NCI-H1417 treated with DMSO at 0.1 percent for 48 hours (cell line): Measurements from ENCODE around the gene NOX3.

Experiments used
- DNase-seq: peaks from one replicate; lab custom pipeline; 2025; lab: John Stamatoyannopoulos, UW

The NOX3 gene

DNA sequence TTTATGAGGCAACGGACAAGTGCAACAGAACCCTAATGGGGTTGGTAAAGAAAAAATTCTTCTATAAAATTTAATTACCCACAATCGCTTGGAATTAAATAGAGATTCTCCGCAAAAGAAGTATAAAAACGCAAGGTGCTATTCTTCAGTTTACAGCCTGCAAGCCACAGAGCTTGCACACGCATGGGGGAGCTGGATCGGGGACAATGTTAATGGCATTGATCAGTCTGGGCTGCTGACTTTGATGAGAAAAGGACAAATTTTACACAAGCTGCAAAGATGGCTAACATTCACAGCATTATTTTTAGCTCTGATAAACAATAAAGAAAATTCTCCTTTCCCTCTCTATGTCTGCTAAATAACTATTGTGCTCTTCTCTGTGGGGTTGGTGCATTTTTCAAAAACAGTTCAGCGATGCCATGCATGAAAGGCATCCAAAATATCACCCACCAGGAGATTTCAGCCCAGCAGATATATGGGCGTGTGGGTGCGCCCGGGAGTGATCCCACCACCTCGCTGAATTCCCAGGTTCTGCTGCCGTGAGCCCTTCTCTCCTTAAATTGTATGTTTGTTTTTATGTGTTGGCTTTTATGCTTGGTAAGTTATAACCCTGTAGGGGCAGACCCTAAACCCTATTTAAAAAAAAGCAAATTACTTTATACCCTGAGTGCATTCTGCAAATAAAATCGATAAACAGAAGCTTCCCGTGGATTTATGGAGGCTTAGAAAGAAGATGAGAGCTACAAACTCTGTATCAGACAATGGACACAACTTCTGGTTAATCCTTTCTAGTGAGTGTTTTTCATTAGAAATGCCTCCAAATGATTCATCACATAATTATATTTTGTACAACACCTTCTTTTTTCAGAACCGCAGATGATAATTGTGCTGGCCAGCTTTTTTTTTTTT is 55.6 kb downstream of the NOX3 start:
- no peak for DNase-seq

DNA sequence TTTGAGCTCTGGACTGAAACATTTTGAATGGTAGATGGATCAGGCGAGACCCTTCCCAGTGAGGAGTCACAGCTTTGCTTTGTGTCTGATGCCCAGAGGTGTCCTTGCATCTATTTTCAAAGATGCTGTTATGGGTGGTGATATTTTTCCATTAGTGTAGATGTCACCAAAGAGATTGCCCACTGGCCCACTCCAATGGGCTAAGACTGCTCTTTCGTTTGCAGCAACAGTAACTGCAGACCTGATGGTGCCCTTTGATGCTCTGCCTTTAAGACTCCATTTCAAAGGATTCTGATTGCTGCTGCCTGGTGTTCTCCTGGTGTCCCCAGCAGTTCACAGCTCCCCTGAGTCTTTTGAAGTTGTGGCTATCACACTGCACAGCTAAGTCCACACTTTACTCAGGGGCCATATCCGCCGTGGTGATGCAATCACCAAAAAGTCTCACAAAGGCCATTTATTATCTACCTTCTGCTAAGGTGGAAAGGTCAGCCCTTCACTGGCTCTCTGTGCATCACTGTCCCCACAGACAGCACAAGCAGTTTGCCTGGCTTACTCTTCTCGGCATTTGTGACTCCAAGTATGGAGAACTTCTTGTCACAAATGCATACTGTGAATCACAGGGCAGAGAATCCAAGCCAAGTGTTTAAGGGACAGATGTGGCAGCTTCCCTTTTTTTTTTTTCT is 56.4 kb downstream of the NOX3 start:
- DNase-seq = no peak

DNA sequence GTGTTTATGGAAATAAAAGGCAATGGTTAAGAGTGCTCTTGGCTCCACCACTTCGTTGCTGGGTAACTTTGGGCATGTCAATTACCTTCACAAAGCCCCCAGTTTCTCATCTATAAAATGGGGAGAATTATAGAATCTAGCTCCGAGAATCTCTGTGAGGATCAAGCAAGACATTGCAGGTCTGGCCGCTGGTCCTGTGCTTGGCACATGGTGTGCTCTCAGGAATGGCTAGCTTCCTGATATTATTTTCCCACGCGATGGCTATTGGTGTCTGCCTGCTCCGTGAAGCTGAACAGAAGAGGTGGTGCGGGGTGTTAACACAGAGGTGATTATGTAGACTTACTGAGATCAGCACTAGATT is 57.0 kb downstream of the NOX3 start:
- DNase-seq = no peak

DNA sequence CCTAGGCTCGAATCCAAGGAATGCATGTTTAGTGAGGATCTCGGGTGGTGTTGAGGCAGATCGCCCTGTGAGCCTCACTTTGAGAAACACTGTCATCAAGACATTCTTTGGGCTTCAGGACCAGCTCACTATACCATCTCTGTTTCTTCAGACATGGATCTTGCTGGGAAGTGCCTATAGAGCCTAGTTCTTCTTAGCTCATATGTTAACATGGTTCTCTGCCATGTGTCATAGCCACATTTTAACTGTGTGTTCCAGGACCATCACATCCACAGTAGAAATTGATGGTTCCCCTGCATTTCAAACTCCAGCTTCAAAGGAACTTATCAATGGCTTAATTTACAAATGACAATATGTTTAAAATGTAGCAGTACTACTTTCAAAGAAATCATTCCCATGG is 57.4 kb downstream of the NOX3 start:
- no peak for DNase-seq

DNA sequence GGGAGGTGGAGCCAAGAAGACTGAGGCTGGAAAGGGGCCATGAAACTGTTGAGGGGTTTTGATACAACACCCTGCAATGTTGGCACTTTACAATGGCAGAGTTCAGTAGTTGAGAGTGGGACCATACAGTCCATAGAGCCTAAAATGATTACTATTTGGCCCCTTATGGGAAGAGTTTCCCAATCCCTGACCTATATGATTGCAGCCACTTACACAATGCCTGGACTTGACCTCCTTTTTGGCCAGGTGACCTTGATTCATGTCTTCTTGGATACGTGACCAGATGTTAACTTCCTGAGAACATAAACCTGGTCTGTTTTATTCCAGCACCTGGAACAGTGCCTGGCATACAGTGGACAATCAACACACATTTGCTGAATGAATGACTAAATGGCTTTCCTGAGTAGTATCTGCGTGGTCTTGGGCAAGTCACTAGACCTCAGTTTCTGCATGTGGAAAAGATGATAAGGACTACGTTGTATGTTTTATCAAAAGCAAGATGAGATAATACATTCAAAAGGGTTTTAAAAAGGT is 58.4 kb downstream of the NOX3 start:
- DNase-seq = no peak

DNA sequence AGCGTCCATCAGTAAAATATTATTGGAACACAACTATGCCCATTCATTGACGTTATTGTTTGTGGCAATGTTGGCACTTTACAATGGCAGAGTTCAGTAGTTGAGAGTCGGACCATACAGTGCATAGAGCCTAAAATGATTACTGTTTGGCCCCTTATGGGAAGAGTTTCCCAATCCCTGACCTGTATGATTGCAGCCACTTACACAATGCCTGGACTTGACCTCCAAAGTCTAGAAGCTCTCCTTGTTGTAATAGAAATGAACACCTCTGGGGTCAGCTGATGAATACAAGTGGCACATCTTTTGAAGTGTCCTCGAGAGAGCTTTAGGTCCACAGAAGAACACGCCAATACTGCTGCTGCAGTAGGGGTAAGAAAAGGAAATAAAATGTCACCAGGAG is 59.0 kb downstream of the NOX3 start:
- DNase-seq = no peak

DNA sequence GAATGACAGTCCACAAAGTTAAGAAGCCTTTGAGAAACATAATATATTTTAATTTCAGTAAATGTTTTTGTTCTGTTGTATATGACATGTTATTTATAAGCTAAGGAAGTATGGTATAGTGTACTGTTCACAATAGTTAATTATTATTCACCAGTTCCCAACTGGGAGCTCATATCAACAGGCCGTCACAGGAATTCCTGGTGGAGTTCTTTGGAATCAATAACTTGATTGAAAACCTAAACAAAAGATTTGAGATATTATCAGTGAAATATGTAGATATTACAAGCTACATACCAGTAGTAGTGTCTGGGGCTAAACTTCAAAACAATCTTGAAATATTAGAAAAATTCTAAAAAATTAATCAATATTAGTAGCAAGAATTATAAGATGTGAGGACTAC is 60.3 kb downstream of the NOX3 start:
- no peak for DNase-seq

DNA sequence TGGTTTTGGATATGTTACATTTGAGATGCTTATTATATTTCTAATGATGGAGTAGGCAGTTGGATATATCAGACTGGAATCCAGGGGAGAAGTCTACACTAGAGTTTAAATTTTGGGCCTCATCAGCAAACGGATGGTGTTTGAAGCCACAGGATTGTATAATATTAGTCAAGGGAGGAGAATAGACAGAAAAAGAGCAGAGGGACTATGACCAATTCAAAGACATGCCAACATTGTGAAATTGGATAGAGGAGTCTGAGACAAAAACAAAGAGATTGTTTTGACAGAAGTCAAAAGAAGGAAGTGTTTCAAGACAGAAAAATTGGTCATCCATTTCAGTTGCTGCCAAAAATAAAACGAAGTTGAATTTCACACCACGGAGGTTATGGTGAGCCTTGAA is 66.5 kb downstream of the NOX3 start:
- DNase-seq = no peak

DNA sequence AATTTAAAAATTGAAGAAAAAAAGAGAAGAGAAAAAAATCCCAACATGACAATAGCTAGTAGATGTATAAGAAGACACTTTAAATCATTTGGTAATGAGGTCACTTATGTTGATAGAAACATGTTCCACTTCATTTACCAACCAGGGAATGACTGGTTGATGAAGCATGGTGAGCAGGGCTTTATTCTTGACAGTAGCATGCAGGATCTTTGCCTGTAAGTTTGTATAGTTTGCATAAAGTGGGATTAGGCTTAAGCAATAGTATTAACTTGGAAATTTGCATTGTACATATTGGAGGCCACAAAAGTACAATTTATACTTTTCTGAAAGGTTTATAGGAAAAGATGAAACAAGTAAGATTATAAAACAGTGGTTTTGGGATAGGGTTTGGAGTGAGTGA is 67.0 kb downstream of the NOX3 start:
- DNase-seq = no peak

DNA sequence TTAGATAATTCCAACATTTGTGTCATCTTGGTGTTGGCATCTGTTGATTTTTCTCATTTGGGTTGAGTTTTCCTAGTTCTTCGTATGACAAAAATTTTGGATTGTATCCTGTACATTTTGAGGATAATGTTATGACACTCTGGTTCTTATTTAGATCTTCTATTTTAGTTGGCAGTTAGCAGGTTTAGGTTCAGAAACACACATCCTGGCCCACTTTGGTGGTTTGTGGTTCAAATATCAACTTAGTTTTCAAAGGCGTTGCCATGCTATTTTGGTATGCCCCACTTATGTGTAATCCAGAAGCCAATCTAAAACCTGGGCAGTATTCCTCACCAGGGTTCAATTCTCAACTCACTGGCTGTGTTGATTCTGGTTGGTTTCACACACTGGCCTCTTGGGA is 68.2 kb downstream of the NOX3 start:
- no peak for DNase-seq

DNA sequence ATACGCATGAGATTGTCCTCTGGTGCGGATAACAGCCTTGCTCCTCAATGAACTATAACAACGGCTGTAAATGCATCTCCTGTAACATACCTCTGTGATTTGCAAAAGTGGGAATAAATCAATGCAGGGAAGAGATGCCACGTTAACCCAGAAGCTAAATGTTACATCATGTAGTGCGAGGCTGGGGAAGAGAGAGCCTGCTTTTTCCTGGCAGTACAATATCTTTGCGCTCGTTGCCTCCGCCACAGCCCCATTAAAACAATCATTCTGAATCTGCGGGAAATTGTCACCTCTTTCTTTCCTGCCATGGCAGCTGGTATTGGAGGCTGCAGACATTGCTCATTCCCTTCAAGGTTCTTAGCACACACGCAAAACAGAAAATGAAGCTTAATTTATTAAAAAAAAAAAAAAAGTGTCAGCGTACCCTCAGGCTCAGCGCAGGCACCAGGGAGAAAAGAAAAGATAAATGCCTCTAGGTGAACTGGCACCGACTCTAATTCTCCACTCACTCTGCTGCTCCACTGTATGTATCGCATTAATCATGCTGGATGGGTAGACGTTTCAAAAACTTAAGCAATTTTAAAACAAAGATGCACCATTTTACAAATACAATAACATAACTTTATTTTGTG is 71.2 kb downstream of the NOX3 start:
- DNase-seq = no peak

DNA sequence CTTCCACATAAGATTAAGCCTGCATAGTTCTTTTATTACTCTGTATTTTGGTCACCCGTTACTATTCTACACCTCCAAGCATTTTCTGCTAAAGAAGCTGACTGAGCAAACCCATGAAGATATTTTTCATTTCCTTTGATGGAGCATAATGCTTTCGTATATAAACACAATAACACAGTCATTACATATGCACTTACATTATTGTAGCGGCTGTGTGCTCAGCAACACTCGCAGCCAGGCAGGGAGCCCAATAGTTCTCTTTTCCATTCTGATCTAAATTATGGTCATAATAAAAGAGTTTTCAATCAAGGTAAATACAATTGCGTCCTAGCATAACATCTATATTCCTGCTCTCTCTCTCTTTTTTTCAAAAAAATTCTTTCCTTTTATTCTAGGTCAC is 71.7 kb downstream of the NOX3 start:
- DNase-seq = no peak

DNA sequence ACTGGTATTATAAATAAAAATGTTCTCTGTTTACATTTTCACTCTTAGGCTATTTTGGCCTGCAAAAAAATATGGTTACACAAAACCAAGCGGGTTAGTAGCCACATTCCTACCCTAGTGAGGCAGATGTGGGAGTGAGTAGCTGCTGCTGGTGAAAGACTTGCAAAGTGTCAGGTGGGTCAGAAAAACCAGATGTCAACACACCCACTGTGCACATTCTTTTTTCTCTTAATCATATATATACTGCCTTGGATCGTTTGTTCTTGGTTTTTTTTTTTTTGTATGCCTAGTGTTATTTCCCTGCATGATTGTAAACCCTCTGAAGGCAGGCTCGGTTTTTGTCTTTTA is 73.3 kb downstream of the NOX3 start:
- no peak for DNase-seq

DNA sequence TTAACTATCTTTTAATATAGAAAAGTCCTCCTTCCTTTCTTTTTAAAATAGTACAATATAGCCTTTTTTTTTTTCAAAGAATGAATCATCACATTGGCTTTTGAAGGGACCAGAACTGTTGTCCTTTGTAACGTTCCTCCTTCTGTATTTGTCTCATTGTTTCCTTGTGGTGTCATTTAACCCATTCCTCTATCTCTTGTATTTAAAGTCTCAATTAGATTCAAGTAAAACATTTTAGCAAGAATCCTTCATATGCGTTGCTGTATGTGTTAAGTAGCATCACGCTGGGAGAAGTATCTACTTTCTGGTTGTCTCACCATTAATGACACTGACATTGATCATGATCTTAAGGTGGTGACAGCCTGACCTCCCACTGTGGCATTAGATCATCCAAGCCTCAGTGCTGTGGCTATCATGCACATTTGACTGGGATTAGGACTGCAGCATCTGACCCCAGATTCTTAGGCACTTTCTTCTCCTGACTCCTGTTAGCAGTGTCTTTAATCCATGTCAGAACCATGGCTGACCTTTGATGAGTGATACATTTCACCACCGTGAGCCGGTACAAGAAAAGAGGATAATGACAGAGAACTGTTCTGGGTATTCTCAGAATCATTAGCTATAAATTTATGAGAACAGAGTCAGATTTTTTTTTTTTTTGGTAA is 73.8 kb downstream of the NOX3 start:
- no peak for DNase-seq

DNA sequence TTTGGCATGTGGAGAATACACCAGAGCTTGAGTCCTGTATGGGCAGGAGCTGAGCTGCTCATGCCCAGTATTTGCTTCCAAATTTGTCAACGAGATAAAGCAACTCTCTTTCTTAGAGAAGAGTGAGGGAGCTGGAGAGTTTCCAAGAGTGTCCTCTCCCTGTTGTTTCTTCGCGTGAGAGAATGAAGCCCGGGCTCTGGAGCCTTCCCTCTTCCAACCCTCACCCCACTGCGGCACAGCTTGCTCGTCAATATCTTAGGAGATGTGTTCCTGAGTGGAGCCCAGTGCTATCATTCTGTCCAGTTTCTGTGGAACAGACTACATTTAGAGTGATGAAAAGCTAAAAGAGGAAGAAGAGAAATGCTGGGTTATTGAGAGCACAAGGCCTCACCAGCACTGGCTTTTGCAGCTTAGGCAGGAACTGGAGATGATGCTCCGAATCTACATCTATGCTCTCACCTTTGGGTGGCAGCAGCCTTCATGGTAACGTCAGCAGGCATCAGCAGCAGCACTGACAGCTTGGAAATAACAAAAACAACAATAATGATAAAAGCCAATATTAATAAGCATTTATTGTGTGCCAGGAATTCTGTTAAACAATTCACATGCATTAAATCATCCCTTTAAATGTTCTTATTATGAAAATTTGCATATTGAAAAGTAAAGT is 74.8 kb downstream of the NOX3 start:
- DNase-seq = no peak

DNA sequence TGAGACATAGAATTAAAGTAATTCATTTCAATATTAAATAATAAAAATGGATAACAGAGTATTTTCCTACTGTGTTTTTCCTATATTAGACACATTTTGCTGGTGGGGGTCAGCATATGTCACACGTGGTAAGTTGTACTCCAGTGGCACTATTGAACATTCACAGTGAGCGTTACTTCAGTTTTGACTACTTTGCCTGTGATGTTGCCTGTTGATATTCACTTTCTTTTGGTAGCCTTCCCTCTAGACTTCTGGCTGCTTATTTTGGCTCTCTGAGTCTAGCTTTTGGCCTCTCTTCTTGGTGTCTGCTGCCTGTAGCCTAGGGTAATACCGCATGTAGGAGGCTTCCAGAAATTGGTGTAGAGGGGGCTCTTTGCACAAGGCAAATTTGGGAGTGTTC is 76.9 kb downstream of the NOX3 start:
- DNase-seq = no peak

DNA sequence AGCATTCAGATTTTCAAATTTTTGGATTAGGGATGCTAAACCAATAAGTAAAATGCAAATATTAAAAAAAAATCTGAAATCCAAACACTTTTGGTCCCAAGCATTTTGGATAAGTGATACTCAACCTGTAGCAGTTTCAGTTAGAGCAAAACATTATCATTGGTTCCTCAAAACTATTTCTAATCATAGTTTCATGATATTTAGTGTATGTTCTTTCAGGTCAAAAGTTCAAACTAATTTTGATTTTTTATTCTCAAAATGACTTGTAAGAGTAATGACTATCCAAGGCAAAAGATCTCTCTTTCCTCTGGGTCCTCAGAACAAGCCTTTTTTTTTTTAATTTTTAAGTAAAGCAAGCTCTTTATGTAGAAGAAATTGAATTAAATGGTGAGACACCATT is 77.4 kb downstream of the NOX3 start:
- no peak for DNase-seq

DNA sequence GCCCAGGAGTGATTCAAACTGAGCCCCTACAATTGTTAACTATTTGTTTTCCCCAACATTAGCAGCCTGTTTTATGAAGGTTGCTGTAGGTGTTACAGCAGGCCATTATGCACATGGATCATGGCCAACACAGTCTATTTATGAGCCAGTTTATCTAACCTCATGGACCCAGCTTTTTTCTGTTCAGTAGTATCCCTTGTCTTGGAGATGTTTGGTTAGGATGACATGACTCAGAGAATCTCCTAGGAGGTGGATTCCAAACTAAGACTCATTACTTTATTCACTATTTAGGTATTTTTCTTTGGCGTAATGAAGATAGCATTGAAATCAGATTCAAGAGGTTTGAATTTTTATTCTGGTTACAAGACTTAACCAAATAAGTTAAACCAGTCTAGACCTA is 78.6 kb downstream of the NOX3 start:
- DNase-seq = no peak

DNA sequence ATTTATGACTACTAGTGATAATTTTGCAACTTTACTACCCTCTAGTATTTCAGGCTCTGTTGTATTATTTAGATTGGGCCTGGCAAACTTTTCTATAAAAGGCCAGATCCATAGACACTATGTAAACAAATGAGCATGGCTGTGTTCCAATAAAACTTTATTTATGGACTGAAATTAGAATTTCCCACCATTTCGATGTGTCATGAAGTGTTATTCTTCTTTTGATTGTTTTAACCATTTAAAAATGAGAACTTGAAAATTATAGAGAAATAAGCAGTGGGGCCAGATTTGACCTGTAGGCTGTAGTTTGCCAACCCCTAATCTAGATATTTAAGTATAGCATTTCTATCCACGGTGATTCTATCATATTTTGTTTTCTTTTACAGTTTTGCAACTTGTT is 79.8 kb downstream of the NOX3 start:
- no peak for DNase-seq

DNA sequence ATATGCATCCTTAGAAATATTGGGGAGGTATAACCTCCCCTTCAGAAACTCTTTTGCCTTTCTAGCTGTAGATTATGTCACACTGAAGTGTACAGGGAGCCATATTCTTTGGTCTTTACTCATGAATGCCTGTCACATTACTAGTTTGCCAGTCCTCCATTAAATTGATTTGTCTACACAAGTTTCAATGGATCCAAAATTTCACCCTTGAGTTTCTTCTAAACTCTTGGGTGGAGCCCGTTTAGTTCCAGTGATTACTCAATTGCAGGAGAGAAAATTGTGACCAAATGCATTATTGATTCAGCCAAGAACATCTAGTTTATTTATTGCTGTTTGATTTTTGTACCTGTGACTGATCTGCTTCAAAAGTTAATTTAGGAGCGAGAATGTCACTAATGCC is 81.0 kb downstream of the NOX3 start:
- DNase-seq = no peak

DNA sequence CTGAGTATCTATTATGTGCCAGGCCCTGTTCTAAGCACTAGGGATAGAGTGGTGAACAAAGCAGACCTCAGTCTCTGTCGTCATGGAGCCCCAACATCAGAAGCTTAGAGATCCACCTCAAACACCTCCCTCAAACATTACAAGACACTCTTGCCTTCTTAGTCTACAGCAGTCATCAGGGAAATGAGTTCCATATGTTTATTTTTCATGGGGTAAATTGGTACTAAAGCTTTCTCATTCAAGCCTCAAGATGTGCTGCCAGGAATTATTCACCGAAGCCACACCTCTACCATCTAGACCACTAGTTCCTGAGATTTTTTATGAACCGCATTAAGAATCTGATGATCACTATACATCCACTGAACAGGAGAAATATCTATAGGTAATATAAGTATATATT is 82.4 kb downstream of the NOX3 start:
- DNase-seq = no peak

DNA sequence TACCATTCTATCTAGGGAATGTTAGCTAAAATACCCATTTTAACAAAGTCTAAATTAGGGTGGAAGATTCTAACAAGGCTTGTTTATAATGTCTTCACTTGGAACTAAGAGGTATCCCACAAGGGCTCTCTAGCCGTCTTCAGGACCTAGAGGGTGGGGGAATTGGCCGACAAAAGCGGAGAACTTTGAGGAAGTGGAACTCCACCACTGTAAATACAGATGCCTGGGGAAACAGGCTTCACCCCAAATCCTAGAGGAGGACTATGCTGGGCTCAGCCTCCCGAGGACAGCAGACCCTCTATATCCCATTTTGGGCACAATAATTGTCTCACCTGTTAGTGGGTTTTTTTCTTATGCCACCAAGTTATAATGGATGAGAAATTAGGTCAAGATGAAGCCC is 83.4 kb downstream of the NOX3 start:
- DNase-seq = no peak
